ENCODE results near the gene SLC5A11. TPM values are rescaled to one million over a fixed set of nuclear protein-coding genes. Genes with fewer than 3 reads are reported as not detected.

SLC5A11 gene
- total and polyA plus RNA-seq, 8 donors: 0.09 to 0.60 (median 0.14) TPM; not detected in 1

GRCh38 chr16:24834459-24835335 lies 11.1 kb upstream of the SLC5A11 start:
- peak in 1 of 2 donors; percentile 23 for TF ChIP-seq CTCF (IDR thresholded peaks at IDR 0.05)
- H3K27ac ChIP-seq: no peak overlapping the region
- no peaks in the 10 kb centered on the region for H3K27me3 ChIP-seq
- no peaks in the 10 kb centered on the region for H3K9me3 ChIP-seq
- no peak for DNase-seq
- no peak overlapping the region for H3K4me3 ChIP-seq
- peaks cover 0 to 9% of the 10 kb centered on the region in 2 donors for H3K4me1 ChIP-seq
- ATAC-seq: peak; percentile 76
- H3K36me3 ChIP-seq: no peaks in the 10 kb centered on the region
- intact Hi-C loops (cut with DNase I): no loop called here

- ATAC-seq (no peak), DNase-seq (no peak)
- Histone ChIP-seq H3K9me3 (no peaks in the 10 kb centered on the region), H3K4me3 (no peak overlapping the region), H3K4me1 (peaks cover 0 to 9% of the 10 kb centered on the region in 2 donors), H3K36me3 (no peaks in the 10 kb centered on the region), H3K27ac (no peak overlapping the region), H3K27me3 (no peaks in the 10 kb centered on the region)
- TF ChIP-seq CTCF (IDR thresholded peaks at IDR 0.05): no peak
- intact Hi-C loops (cut with DNase I): no loop called here
These were observed 8.9 kb upstream of the SLC5A11 start for GRCh38 chr16:24836836-24837235.

- no peak for ATAC-seq
- H3K27me3 ChIP-seq: no peaks in the 10 kb centered on the region
These were observed 7.8 kb upstream of the SLC5A11 start for GRCh38 chr16:24837969-24838368.

GRCh38 chr16:24838554-24839266 lies 7.1 kb upstream of the SLC5A11 start:
- no peak overlapping the region for H3K4me3 ChIP-seq
- H3K27me3 ChIP-seq: no peaks in the 10 kb centered on the region
- H3K27ac ChIP-seq: no peak overlapping the region
- H3K36me3 ChIP-seq: no peaks in the 10 kb centered on the region
- ATAC-seq (peak; percentile 81), DNase-seq (no peak)
- TF ChIP-seq CTCF (IDR thresholded peaks at IDR 0.05): no peak
- intact Hi-C loops (cut with DNase I): no loop called here
- H3K9me3 ChIP-seq: no peaks in the 10 kb centered on the region
- peaks cover 0 to 9% of the 10 kb centered on the region in 2 donors for H3K4me1 ChIP-seq

More at GRCh38 chr16:24837969-24838368, 7.8 kb upstream of the SLC5A11 start:
- intact Hi-C loops (cut with DNase I): no loop called here
- no peaks in the 10 kb centered on the region for H3K9me3 ChIP-seq
- peaks cover 0 to 9% of the 10 kb centered on the region in 2 donors for H3K4me1 ChIP-seq
- TF ChIP-seq CTCF (IDR thresholded peaks at IDR 0.05): no peak
- H3K27ac ChIP-seq: no peak overlapping the region
- no peak overlapping the region for H3K4me3 ChIP-seq
- DNase-seq: no peak
- no peaks in the 10 kb centered on the region for H3K36me3 ChIP-seq

- no peaks in the 10 kb centered on the region for H3K9me3 ChIP-seq
- no peaks in the 10 kb centered on the region for H3K27me3 ChIP-seq
- no peak overlapping the region for H3K4me3 ChIP-seq
- ATAC-seq (peak; percentile 54), DNase-seq (no peak)
- TF ChIP-seq CTCF (IDR thresholded peaks at IDR 0.05): no peak
- no peak overlapping the region for H3K27ac ChIP-seq
- peaks cover 0 to 9% of the 10 kb centered on the region in 2 donors for H3K4me1 ChIP-seq
- intact Hi-C loops (cut with DNase I): no loop called here
- H3K36me3 ChIP-seq: no peaks in the 10 kb centered on the region
These were observed 6.3 kb upstream of the SLC5A11 start for GRCh38 chr16:24839347-24839972.

All from left lung (tissue), 10 donors.